NCI-H1417 (cell line): Measurements from ENCODE around the gene HIGD2B.
A peak's percentile ranks its signal among the peaks of the same experiment; 100 is the strongest.
"Not testable (repeated sequence)": the region's sequence is repeated elsewhere in the genome, so short reads cannot be mapped to it uniquely, and the experiment has no call there.

Experiments used
- DNase-seq, 3 experiments: peaks; one replicate each; lab custom pipeline; 2025; lab: John Stamatoyannopoulos, UW

The HIGD2B gene

GRCh38 chr15:72685925-72686794 lies at the start of gene HIGD2B, which contains the start of gene BBS4:
Gene HIGD2B (minus strand): TSS chr15:72686182. CDS start chr15:72676374, 9,808 bp downstream.
Gene BBS4 (plus strand): TSS chr15:72686207. CDS start chr15:72686228, 21 bp downstream.
- no peak for DNase-seq

DNA sequence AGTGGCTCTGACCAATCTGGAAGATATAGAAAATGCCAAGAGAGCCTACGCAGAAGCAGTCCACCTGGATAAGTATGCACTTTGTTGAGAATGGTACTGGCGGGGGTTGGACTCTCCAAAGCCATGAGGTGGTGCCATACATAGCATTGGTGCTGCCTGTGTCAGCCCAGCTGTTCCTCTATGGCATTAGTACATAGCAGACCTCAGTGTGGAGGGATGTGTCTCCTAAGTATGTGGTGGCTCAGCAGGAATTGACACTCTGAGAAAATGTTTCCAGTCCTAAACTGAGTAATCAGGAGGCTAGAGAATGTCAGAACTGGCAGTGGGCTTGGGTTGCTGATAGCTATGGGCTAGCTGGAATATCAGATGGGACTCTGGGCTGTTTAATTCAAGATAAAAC lies 49.1 kb upstream of the HIGD2B start:
- no peak for DNase-seq

GRCh38 chr15:72733941-72734738 lies 48.2 kb upstream of the HIGD2B start:
- DNase-seq, result no peak

GRCh38 chr15:72732516-72732915 lies 46.5 kb upstream of the HIGD2B start:
- DNase-seq, result no peak

GRCh38 chr15:72732086-72732485 lies 46.1 kb upstream of the HIGD2B start:
- no peak for DNase-seq

DNA sequence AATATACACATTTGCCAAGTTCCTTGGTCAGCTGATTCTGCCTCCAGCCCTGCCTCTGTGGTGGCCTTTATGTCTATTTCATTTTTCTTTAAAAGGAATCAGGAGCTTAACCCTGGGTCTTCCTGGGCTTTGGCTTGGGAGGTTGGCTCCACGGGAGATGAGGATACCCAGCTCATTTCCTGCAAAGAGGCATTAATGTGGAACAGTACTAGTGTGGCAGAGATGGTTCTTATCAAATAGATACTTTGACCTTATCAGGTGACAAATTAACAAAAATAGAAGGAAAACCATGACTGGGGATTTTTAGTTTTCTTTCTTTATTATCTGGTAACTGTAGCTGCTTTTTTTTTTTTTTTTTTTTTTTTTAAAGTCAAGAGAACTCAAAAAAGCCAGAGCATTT lies 42.8 kb upstream of the HIGD2B start:
- no peak for DNase-seq

GRCh38 chr15:72728249-72728648 lies 42.3 kb upstream of the HIGD2B start:
- not testable (repeated sequence) for DNase-seq

- DNase-seq, result no peak
Observed at GRCh38 chr15:72727154-72727553, 41.2 kb upstream of the HIGD2B start.

DNA sequence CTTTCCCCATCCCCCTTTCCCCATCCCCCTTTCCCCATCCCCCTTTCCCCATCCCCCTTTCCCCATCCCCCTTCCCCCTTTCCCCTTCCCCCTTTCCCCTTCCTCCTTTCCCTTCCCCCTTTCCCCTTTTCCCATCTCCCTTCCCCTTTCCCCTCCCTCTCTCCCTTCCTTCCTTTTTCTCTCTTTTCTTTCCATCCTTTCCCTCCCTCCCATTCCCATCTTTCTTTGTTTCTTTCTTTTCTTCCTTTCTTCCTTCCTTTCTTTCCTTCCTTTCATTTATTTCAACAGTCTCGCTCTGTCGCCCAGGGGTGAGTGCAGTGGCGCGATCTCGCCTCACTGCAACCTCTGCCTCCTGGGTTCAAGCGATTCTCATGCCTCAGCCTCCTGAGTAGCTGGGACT lies 39.9 kb upstream of the HIGD2B start:
- not testable (repeated sequence) for DNase-seq

DNA sequence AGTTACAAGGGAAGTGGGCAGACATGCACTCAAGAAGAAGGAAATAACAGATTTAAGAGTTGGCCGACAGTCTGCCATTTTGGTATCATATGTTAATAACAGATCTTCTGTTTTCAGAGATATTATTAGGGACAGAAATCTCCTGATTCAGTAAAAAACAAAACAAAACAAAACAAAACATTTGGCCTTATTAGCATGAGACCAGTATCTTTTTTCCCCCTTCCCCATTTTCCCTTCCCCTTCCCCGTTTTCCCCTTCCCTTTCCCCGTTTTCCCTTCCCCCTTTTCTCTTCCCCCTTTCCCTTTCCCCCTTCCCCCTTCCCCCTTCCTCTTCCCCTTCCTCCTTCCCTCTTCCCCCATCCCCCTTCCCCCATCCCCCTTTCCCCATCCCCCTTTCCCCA lies 39.5 kb upstream of the HIGD2B start:
- DNase-seq, result no peak

DNA sequence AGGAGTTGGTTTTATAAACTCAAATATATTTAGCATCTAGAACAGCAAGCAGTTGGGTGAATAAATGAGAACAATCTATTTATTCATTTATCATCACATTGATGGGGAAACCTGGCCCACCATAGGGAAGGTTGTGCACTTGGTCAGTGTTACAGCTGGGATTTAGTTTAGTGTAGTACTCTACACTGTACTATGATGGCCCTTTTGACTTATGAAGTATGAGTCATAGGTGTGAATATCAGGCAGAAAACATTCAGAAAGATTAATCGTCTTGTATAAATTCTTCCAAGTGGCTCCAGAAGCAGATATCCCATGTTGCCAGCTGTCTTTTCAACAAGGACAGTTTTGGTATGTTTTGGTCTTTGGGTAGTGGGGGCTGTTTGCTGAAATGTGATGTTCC lies 38.0 kb upstream of the HIGD2B start:
- DNase-seq, result no peak

DNA sequence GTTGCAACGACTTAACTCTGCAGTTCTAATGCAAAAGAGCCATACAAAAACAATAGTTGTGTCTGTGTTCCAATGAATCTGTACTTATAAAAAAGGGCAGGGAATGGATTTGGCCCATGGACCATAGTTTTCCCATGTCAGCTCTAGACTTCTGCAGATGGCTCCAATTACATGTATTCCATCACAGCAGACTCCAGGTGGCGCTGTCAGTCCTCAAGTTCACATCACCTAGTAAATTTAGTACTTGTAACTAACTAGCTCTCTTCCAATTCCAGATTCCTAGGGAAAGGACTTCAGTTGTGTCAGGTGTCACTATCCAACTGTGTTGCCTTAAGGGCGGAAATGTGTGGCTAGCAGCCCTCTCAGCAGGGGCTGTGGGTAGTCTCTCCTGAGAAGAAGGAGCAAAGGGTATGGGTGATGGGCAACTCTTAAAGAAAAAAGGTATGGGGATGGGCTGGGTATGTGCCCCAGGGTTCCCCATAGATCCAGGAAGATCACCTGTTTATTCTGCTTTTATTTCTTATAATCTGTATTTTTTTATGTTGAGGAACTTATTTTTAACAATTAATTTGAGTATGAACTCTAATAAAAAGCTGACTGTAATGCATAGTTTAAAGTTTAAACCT lies 36.2 kb upstream of the HIGD2B start:
- peak; percentile 33 to 80 (median 56) for DNase-seq

DNA sequence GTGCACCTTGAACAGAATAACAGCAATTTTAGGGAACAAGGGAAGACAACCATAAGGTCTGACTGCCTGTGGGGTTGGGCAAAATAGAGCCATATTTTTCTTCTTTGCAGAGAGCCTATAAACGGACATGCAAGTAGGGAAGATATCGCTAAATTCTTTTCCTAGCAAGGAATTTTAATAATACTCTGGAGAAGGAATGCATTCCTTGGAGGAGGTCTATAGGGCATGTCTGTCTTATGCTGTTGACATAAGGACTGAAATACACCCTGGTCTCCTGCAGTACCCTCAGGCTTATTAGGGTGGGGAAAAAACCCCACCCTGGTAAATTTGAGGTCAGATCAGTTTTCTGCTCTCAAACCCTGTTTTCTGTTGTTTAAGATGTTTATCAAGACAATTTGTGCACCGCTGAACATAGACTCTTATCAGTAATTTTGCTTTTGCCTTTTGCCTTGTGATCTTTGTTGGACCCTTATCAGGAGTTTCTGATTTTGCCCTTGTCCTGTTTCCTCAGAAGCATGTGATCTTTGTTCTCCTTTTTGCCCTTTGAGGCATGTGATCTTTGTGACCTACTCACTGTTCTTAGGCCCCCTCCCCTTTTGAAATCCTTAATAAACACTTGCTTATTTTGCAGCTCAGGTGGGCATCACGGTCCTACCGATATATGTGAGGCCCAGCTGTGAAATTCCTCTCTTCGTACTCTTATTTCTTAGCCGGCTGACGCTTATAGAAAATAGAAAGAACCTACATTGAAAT lies 22.7 kb upstream of the HIGD2B start:
- not testable (repeated sequence) for DNase-seq

DNA sequence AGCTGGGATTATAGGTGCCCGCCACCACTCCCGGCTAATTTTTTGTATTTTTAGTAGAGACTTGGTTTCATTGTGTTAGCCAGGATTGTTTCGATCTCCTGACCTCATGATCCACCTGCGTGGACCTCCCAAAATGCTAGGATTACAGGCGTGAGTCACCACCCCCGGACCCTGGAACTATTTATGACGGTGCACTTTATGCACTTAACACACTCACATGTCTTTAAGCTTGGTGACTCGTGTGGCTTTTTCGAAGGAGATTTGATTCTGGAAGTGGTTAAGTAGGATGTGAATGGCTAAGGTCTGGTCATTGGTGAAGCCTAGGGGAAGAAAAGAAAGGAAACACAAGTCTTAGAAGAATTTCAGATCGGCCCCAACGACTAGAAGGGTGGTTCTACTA lies 20.3 kb upstream of the HIGD2B start:
- DNase-seq, result no peak

- no peak for DNase-seq
Observed at GRCh38 chr15:72700076-72700475, 14.1 kb upstream of the HIGD2B start.

GRCh38 chr15:72698938-72699337 lies 13.0 kb upstream of the HIGD2B start:
- DNase-seq, result no peak

- DNase-seq, result no peak
Observed at GRCh38 chr15:72690938-72691337, 5.0 kb upstream of the HIGD2B start.

- no peak for DNase-seq
Observed at GRCh38 chr15:72688697-72689096, 2.7 kb upstream of the HIGD2B start.

DNA sequence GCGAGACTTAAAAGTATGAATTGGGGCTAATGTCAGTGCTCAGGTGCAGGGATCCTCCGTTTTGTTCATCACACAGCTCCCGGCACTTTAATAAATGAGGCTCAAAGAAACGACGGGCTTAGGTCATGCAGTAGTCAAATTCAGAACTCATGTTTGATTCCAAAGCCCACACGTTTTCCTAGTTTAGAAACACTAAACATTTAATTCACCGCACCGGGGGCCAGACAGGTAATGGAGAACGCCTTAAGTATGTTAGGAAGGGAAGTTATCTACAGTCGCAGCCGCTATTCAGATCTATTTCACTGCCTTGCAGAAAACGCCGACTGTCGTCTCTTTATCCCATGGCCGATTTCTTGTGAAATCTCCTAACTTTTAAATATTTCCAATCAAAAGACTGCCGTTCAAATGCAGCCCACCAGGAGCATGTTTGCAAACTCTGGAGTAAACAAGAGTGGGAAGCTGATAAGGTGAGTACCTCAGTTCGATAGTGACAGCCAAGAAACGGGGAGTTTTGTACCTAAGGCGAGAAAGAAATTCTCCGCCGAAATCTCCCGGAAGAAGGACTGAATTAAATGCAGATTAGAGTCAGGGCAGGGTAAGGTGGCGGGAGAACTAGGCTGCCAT lies 569 bp downstream of the HIGD2B start:
- DNase-seq, result no peak

- DNase-seq, result no peak
Observed at GRCh38 chr15:72682772-72683171, 3.2 kb downstream of the HIGD2B start.

DNA sequence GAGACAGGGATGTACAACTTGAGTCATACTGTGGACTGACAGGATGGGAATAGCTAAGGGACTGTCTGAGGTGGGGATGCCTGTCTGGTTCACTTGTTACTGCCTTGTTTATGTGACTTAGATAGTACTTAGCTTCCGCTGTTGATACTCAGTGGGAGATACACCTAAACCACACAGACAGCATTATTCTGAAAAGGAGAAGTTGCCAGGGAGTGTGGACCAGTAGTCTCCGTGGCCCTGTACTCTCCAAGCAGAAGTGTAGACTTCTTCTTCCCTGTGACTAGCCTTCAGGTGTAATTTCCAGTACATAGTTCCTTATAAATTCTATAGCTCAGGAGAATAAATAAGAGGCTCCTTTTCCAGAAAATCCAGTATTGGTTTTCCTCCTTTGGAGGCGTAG lies 5.1 kb downstream of the HIGD2B start:
- no peak for DNase-seq
